HT1080 (cell line): ENCODE measurements around the gene SP2. TPM values are rescaled to one million over a fixed set of nuclear protein-coding genes. Genes with fewer than 3 reads are reported as not detected.
A peak's percentile ranks its signal among the peaks of the same experiment; 100 is the strongest.

Experiments used
- DNase-seq: peaks from one replicate; pipeline ENCODE4 v3.0.0-alpha.2; 2015; ENCODE audit warnings: low read depth
- total RNA-seq: library from RNA; depleted of rRNA; stranded (reverse); fragments of >200 nt; shearing (Covaris generic); gene quantifications from 2 replicates; pipeline ENCODE4 v1.2.3, GENCODE V29; 2014; rRNA removed

Gene SP2
- total RNA-seq, 1 experiment from 2014 or later, result 3.4 TPM

- peak; percentile 99 for DNase-seq
Measured at GRCh38 chr17:47970725-47971499, 74.9 kb downstream of the SP2 start, which contains the start of gene CDK5RAP3. Gene CDK5RAP3 (plus strand): TSS chr17:47971113. CDS start chr17:47971147, 34 bp downstream.

GRCh38 chr17:47973541-47973940 is 77.5 kb downstream of the SP2 start:
- DNase-seq, result no peak

- DNase-seq, result no peak
Measured at GRCh38 chr17:47975189-47975822, 79.3 kb downstream of the SP2 start.

DNA sequence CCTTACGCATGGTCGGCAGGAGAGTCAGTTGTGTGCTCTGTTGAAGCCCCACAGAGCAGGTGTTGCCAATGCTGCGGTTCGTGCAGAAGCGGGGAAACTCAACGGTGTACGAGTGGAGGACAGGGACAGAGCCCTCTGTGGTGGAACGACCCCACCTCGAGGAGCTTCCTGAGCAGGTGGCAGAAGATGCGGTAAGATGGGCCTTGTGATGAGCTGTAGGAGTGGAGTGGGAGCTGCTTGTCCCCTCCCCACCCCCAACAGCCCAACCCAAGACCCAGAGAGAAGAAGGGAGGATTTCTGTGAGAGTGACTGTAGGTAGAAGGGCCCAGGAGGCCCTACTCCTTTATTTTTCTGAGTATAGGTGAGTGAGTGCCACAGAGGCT is 79.8 kb downstream of the SP2 start:
- no peak for DNase-seq

DNA sequence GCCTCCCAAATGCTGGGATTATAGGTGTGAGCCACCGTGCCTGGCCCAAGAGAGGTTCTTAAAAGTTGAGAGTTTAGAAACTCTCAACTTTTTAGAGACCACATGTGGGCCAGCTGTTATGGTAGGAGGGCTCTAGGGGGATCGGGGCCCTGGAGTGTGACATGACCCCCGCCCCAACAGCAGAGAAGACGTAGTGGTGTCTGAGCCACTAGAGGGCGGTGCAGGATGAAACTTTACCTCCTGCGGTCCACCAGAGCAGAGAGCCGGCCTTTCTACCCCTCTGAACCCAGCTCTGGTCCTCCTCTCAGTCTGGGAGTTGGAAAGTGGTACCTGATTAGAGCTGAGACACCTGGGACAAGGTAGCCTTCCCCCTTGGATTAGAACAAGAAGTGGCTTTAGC is 82.3 kb downstream of the SP2 start:
- peak; percentile 47 for DNase-seq

Other genes starting within 250 kb of the SP2 start
- 470 and 482 TPM in 2 replicates for gene KPNB1, start 246.3 kb upstream of the SP2 start, total RNA-seq
- 3.9 and 4.0 TPM in 2 replicates for gene TBKBP1, start 202.1 kb upstream of the SP2 start, total RNA-seq
- gene TBX21, start 163.0 kb upstream of the SP2 start, total RNA-seq, result not detected in 2 replicates
- 9.2 and 15.0 TPM in 2 replicates for gene OSBPL7, start 74.4 kb upstream of the SP2 start, total RNA-seq
- 124 and 154 TPM in 2 replicates for gene MRPL10, start 64.7 kb upstream of the SP2 start, total RNA-seq
- gene LRRC46, start 64.6 kb upstream of the SP2 start, total RNA-seq, result 0.37 and 0.51 TPM in 2 replicates
- gene SCRN2, start 55.0 kb upstream of the SP2 start, total RNA-seq, result 39.6 and 43.0 TPM in 2 replicates
- gene SP6, start 45.1 kb upstream of the SP2 start, total RNA-seq, result 1.7 and 1.8 TPM in 2 replicates
- 42.5 and 55.6 TPM in 2 replicates for gene PNPO, start 45.3 kb downstream of the SP2 start, total RNA-seq
- gene PRR15L, start 61.6 kb downstream of the SP2 start, total RNA-seq, result not detected in 2 replicates
- gene CDK5RAP3, start 74.9 kb downstream of the SP2 start, total RNA-seq, result 50.0 and 53.1 TPM in 2 replicates
- 15.4 and 17.3 TPM in 2 replicates for gene COPZ2, start 141.6 kb downstream of the SP2 start, total RNA-seq
- 59.4 and 62.3 TPM in 2 replicates for gene NFE2L1, start 152.1 kb downstream of the SP2 start, total RNA-seq
- 67.3 and 84.4 TPM in 2 replicates for gene CBX1, start 205.2 kb downstream of the SP2 start, total RNA-seq
- gene SNX11, start 211.5 kb downstream of the SP2 start, total RNA-seq, result 15.7 and 18.3 TPM in 2 replicates